Measurements from ENCODE around the gene SLC12A7.

GRCh38 chr5:1036504-1037122 lies 75.2 kb downstream of the SLC12A7 start:
- no peak for TF ChIP-seq CTCF (conservative IDR thresholded peaks at IDR 0.05)
- no peak for TF ChIP-seq EZH2 (IDR thresholded peaks at IDR 0.05; ENCODE audit: low read depth)

All from PC-9 (cell line).